ENCODE data around the gene SAFB2. TPM values are rescaled to one million over a fixed set of nuclear protein-coding genes. Genes with fewer than 3 reads are reported as not detected.

SAFB2 gene
- total RNA-seq, 4 donors from 2014 or later: 11.6 to 47.3 (median 32.1) TPM

- TF ChIP-seq POLR2A (IDR thresholded peaks at IDR 0.05) (no peak), CTCF (IDR thresholded peaks at IDR 0.05) (no peak)
- H3K4me3 ChIP-seq: peak overlapping the region; percentile 78 to 100 (median 90)
- peaks cover 8 to 62% (median 19%) of the 10 kb centered on the region in 3 donors for H3K36me3 ChIP-seq
- peak overlapping the region; percentile 23 to 99 (median 64) for H3K27ac ChIP-seq
- 13 to 20% methylated on average over 8 of the region's 8 CpGs for WGBS, 2 donors
- peaks cover 38 to 83% (median 57%) of the 10 kb centered on the region in 3 donors for H3K4me1 ChIP-seq
- no peaks in the 10 kb centered on the region for H3K9me3 ChIP-seq
- no peak for DNase-seq
- intact Hi-C loops (cut with DNase I): loop anchor here (10.0 kb wide), 1 partner anchor 60 kb away; the partner anchor contains the start of genes HSD11B1L and MICOS13
- H3K27me3 ChIP-seq: no peaks in the 10 kb centered on the region
Observed at GRCh38 chr19:5624741-5625278, 2.2 kb upstream of the SAFB2 start.

DNA sequence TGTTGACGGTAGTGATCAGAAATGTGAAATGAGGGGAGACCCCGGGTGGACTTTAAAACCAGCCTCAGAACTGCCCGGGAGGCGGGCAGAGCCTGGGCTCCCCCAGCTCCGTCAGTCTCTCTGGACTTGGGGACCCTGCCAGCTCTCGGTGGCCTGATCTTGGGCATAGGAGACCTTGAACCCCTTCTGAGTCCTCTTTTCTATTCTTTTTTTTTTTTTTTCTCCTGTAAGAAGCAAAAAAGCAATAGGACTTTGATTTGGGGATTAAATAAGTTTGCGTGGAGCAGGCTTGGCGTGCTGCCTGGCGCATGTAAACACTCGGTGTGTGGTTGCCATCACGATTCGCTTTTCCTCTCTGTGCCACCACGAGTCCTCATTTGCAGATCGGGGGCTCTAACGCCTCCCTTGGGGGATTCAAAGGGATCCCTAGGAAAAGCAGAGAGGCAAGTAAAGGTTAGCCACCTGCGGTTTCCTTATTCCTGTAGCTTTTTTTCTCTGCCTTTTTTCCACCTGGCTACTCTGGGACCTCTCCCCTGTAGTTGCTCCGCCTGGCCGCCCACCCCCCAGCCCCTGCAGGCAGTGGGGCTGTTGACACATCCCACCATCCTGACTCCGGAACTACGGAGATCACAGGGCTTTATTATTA, 1.6 kb upstream of the SAFB2 start:
- Histone ChIP-seq H3K27ac (peak overlapping the region; percentile 95 to 99 (median 96)), H3K4me1 (peaks cover 38 to 83% (median 58%) of the 10 kb centered on the region in 3 donors), H3K27me3 (no peaks in the 10 kb centered on the region), H3K36me3 (peaks cover 8 to 62% (median 19%) of the 10 kb centered on the region in 3 donors), H3K9me3 (no peaks in the 10 kb centered on the region), H3K4me3 (peak overlapping the region; percentile 78 to 100 (median 90))
- no peak for DNase-seq
- TF ChIP-seq CTCF (IDR thresholded peaks at IDR 0.05): no peak
- no peak for TF ChIP-seq POLR2A (IDR thresholded peaks at IDR 0.05)
- 1% methylated on average over 11 to 20 of the region's 20 CpGs for WGBS, 2 donors
- intact Hi-C loops (cut with DNase I): loop anchor here (10.0 kb wide), 1 partner anchor 61 kb away; the partner anchor contains the start of genes HSD11B1L and MICOS13

DNA sequence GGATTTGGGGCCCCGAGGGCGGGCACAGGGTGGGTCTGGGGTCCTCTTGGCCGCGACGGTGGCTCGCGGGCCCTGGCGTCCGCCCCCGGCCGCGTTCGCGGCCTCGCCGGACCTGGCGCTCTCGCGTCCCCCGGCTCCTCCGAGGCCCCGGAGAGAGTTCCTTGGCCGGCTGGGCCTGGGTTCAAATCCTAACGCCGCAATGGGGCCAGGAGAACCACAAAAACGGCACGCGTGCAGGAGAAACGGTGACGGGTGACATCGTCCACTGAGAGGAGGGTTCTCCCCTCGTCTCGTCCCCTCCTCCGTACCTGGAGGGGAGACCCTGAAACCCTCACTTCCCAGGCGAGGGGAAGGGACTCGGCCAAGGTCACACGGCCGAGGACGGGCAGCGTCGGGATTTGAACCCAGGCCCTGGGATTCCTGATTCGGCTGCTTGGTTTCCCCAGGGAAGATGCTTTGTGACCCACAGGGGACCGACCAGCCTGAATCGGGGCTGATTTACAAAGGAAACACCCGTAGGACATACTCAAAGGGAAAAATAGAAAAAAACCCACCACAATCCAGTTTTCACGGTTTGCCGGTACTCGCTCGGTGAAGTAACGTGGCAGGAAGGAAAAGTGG, 931 bp upstream of the SAFB2 start:
- intact Hi-C loops (cut with DNase I): loop anchor here (10.0 kb wide), 1 partner anchor 61 kb away; the partner anchor contains the start of genes HSD11B1L and MICOS13
- TF ChIP-seq CTCF (IDR thresholded peaks at IDR 0.05) (no peak), POLR2A (IDR thresholded peaks at IDR 0.05) (no peak)
- 0% methylated on average over 8 to 14 of the region's 50 CpGs for WGBS, 2 donors
- Histone ChIP-seq H3K27ac (peak overlapping the region; percentile 95 to 99 (median 96)), H3K4me3 (peak overlapping the region; percentile 78 to 100 (median 90)), H3K9me3 (no peaks in the 10 kb centered on the region), H3K36me3 (peaks cover 8 to 62% (median 24%) of the 10 kb centered on the region in 3 donors), H3K4me1 (peaks cover 44 to 83% (median 63%) of the 10 kb centered on the region in 3 donors), H3K27me3 (no peaks in the 10 kb centered on the region)
- no peak for DNase-seq

- H3K9me3 ChIP-seq: no peaks in the 10 kb centered on the region
- H3K4me1 ChIP-seq: peaks cover 41 to 79% (median 52%) of the 10 kb centered on the region in 3 donors
- WGBS, 2 donors: 0 to 1% methylated on average over 15 to 23 of the region's 35 CpGs
- H3K36me3 ChIP-seq: peaks cover 5 to 62% (median 14%) of the 10 kb centered on the region in 3 donors
- TF ChIP-seq CTCF (IDR thresholded peaks at IDR 0.05): no peak
- TF ChIP-seq POLR2A (IDR thresholded peaks at IDR 0.05): no peak
- H3K4me3 ChIP-seq: peak overlapping the region; percentile 78 to 100 (median 90)
- peak overlapping the region; percentile 95 to 99 (median 96) for H3K27ac ChIP-seq
- DNase-seq: no peak
- intact Hi-C loops (cut with DNase I): loop anchor here (10.0 kb wide), 1 partner anchor 63 kb away; the partner anchor contains the start of genes HSD11B1L and MICOS13
- no peaks in the 10 kb centered on the region for H3K27me3 ChIP-seq
Observed at GRCh38 chr19:5621945-5622464, 571 bp downstream of the SAFB2 start.
